NCI-H510A (cell line): Measurements from ENCODE around the gene TBC1D2B.
"Not testable (repeated sequence)": the region's sequence is repeated elsewhere in the genome, so short reads cannot be mapped to it uniquely, and the experiment has no call there.

Experiments used
- DNase-seq: peaks from one replicate; lab custom pipeline; 2025; lab: John Stamatoyannopoulos, UW

Gene TBC1D2B

GRCh38 chr15:77988347-77989295 is 88.9 kb downstream of the TBC1D2B start:
- peak; percentile 39 for DNase-seq

GRCh38 chr15:77987765-77988136 is 89.8 kb downstream of the TBC1D2B start:
- DNase-seq = not testable (repeated sequence)

GRCh38 chr15:77986891-77987764 is 90.4 kb downstream of the TBC1D2B start:
- no peak for DNase-seq

- no peak for DNase-seq
Observed at GRCh38 chr15:77985931-77986480, 91.5 kb downstream of the TBC1D2B start.

GRCh38 chr15:77985031-77985930 is 92.2 kb downstream of the TBC1D2B start:
- DNase-seq = no peak

GRCh38 chr15:77984446-77984861 is 93.1 kb downstream of the TBC1D2B start:
- no peak for DNase-seq

GRCh38 chr15:77983708-77984445 is 93.6 kb downstream of the TBC1D2B start:
- no peak for DNase-seq

GRCh38 chr15:77983091-77983707 is 94.3 kb downstream of the TBC1D2B start:
- DNase-seq = no peak

GRCh38 chr15:77982127-77982490 is 95.4 kb downstream of the TBC1D2B start:
- no peak for DNase-seq

GRCh38 chr15:77981281-77982126 is 96.0 kb downstream of the TBC1D2B start:
- no peak for DNase-seq

GRCh38 chr15:77980674-77981073 is 96.8 kb downstream of the TBC1D2B start:
- not testable (repeated sequence) for DNase-seq

GRCh38 chr15:77980098-77980497 is 97.4 kb downstream of the TBC1D2B start:
- DNase-seq = no peak

GRCh38 chr15:77979157-77979556 is 98.4 kb downstream of the TBC1D2B start:
- not testable (repeated sequence) for DNase-seq

- not testable (repeated sequence) for DNase-seq
Observed at GRCh38 chr15:77978759-77979145, 98.8 kb downstream of the TBC1D2B start.

GRCh38 chr15:77977903-77978758 is 99.4 kb downstream of the TBC1D2B start:
- DNase-seq = not testable (repeated sequence)

- not testable (repeated sequence) for DNase-seq
Observed at GRCh38 chr15:77976760-77977525, 100.6 kb downstream of the TBC1D2B start.

- not testable (repeated sequence) for DNase-seq
Observed at GRCh38 chr15:77976095-77976450, 101.4 kb downstream of the TBC1D2B start.
